Trophoblast cell (in vitro differentiated cells and primary cell): Measurements from ENCODE around the gene CCDC183.
"Not testable (repeated sequence)": the region's sequence is repeated elsewhere in the genome, so short reads cannot be mapped to it uniquely, and the experiment has no call there.

ENCODE experiments used
- DNase-seq, 2 donors: peaks; one replicate each; pipeline ENCODE4 v3.0.0-alpha.2; 2016
- H2AFZ ChIP-seq: 2 replicates; pipeline ENCODE4 v1.6.1; 2013; ENCODE audit warnings: low read length, moderate library complexity, mild to moderate bottlenecking; ENCODE audit not compliant: insufficient read depth, poor library complexity
- H2AK5ac ChIP-seq: 2 replicates; pipeline ENCODE4 v1.6.1; 2013; ENCODE audit warnings: mild to moderate bottlenecking, low read length
- H2BK120ac ChIP-seq: 2 replicates; pipeline ENCODE4 v1.6.1; 2013; ENCODE audit warnings: low read length, mild to moderate bottlenecking, moderate library complexity; ENCODE audit not compliant: insufficient read depth, poor library complexity
- H2BK12ac ChIP-seq: 2 replicates; pipeline ENCODE4 v1.6.1; 2013; ENCODE audit warnings: mild to moderate bottlenecking, low read length, moderate library complexity
- H2BK5ac ChIP-seq: 2 replicates; pipeline ENCODE4 v1.6.1; 2013; ENCODE audit warnings: low read length, low read depth, moderate library complexity, mild to moderate bottlenecking; ENCODE audit not compliant: poor library complexity
- H3K14ac ChIP-seq: 2 replicates; pipeline ENCODE4 v1.6.1; 2013; ENCODE audit warnings: mild to moderate bottlenecking, low read length
- H3K18ac ChIP-seq: 2 replicates; pipeline ENCODE4 v1.6.1; 2013; ENCODE audit warnings: mild to moderate bottlenecking, low read length
- H3K23ac ChIP-seq: 2 replicates; pipeline ENCODE4 v1.6.1; 2013; ENCODE audit warnings: low read length
- H3K27ac ChIP-seq: 2 replicates; pipeline ENCODE4 v1.5.1; 2013; ENCODE audit warnings: low read depth, mild to moderate bottlenecking, inconsistent platforms, low read length, moderate library complexity
- H3K27me3 ChIP-seq: 2 replicates; pipeline ENCODE4 v1.6.1; 2013; ENCODE audit warnings: inconsistent platforms, mild to moderate bottlenecking, low read length, moderate library complexity; ENCODE audit not compliant: insufficient read depth
- H3K36me3 ChIP-seq, 2 experiments: 1 replicate in 1 of 2; 2 replicates in 1 of 2; pipeline ENCODE4 v1.6.1; 2013; ENCODE audit warnings: low read length in 2 of 2, mild to moderate bottlenecking in 2 of 2, moderate library complexity in 1 of 2; ENCODE audit not compliant: insufficient read depth in 2 of 2, control insufficient read depth in 1 of 2
- H3K4ac ChIP-seq: 2 replicates; pipeline ENCODE4 v1.6.1; 2013; ENCODE audit warnings: low read depth, mild to moderate bottlenecking, low read length, moderate library complexity
- H3K4me1 ChIP-seq, 2 experiments: 1 replicate in 1 of 2; 2 replicates in 1 of 2; pipeline ENCODE4 v1.6.1; 2013; ENCODE audit warnings: low read length in 2 of 2, mild to moderate bottlenecking in 2 of 2, moderate library complexity in 1 of 2; ENCODE audit not compliant: insufficient read depth in 2 of 2, control insufficient read depth in 1 of 2
- H3K4me2 ChIP-seq: 2 replicates; pipeline ENCODE4 v1.6.1; 2013; ENCODE audit warnings: inconsistent platforms, mild to moderate bottlenecking, low read length, moderate library complexity
- H3K4me3 ChIP-seq: 2 replicates; pipeline ENCODE4 v1.5.1; 2013; ENCODE audit warnings: mild to moderate bottlenecking, low read depth, low read length, inconsistent platforms
- H3K79me1 ChIP-seq: one replicate; pipeline ENCODE4 v1.6.1; 2013; ENCODE audit warnings: low read length
- H3K79me2 ChIP-seq: 2 replicates; pipeline ENCODE4 v1.6.1; 2013; ENCODE audit warnings: low read length, mild to moderate bottlenecking; ENCODE audit not compliant: control insufficient read depth, insufficient read depth, poor library complexity
- H3K9ac ChIP-seq: 2 replicates; pipeline ENCODE4 v1.6.1; 2013; ENCODE audit warnings: mild to moderate bottlenecking, low read length
- H3K9me3 ChIP-seq: 2 replicates; pipeline ENCODE4 v1.6.1; 2013; ENCODE audit warnings: low read depth, mild to moderate bottlenecking, control low read depth, inconsistent platforms, low read length; ENCODE audit not compliant: insufficient read depth
- H4K12ac ChIP-seq: 2 replicates; pipeline ENCODE4 v1.6.1; 2013; ENCODE audit warnings: low read depth, mild to moderate bottlenecking, low read length, moderate library complexity
- H4K8ac ChIP-seq: 2 replicates; pipeline ENCODE4 v1.6.1; 2013; ENCODE audit warnings: low read depth, mild to moderate bottlenecking, low read length, moderate library complexity
- H4K91ac ChIP-seq: one replicate; pipeline ENCODE4 v1.6.1; 2013; ENCODE audit warnings: low read depth, mild to moderate bottlenecking, low read length, moderate library complexity
- WGBS: extraction: QIAGEN DNeasy Blood & Tissue Kit; methylation state at CpG from one replicate; pipeline ENCODE4 v1.1.7; 2013; ENCODE audit warnings: missing lambda C conversion rate; ENCODE audit not compliant: insufficient read length, insufficient coverage; ENCODE audit errors: extremely low coverage; 5-methylcytosine and 5-hydroxymethylcytosine counted together

Gene CCDC183

DNA sequence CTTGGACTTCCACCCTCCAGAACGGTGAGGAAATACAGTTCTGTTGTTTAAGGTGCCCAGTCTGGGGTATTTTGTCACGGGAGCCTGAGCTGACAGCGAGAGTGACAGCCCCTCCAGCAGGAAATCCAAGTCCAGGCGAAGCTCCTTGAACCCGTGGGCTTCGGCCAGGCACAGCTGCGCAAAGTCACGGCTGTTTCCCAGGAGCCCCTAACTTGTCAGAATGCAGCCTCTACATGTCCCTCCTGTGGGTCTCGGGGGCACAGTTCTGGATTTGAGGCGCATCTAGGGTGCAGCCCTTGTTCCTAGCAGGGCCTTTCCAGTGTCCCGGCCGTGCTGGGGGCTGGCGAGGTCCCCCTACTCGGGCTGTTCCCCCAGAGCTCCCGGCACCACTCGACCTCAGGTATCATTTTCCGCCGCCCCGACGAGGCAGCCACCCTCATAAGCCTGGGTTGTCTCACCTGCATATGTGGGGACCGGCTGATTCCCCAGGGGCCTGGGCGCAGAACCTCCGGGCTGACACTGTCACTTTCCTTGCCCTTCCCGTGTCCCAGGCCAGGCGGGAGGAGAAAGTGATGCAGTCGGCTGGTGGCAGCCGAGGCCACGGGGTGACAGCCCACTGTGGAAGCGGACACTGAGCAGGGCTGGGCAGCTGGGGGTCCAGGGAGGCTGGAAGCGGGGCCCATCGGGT is 42.6 kb upstream of the CCDC183 start:
- no peak overlapping the region for H3K14ac ChIP-seq
- no peak overlapping the region for H4K12ac ChIP-seq
- H4K91ac ChIP-seq, result no peak overlapping the region
- H2BK12ac ChIP-seq, result no peak overlapping the region
- no peak overlapping the region for H3K9ac ChIP-seq
- no peak for DNase-seq
- no peak overlapping the region for H3K18ac ChIP-seq
- no peak overlapping the region for H2BK5ac ChIP-seq
- H2AK5ac ChIP-seq, result no peak overlapping the region
- H3K79me2 ChIP-seq, result no peaks in the 10 kb centered on the region
- no peaks in the 10 kb centered on the region for H3K36me3 ChIP-seq
- peaks cover 11% of the 10 kb centered on the region for H3K9me3 ChIP-seq
- no CpG with 5 or more reads among the region's 31 CpGs for WGBS
- H3K4ac ChIP-seq, result no peak overlapping the region
- H3K27ac ChIP-seq, result no peak overlapping the region
- no peak overlapping the region for H4K8ac ChIP-seq
- no peak overlapping the region for H2AFZ ChIP-seq
- no peak overlapping the region for H3K4me3 ChIP-seq
- no peaks in the 10 kb centered on the region for H3K27me3 ChIP-seq
- H3K4me2 ChIP-seq, result no peak overlapping the region
- no peaks in the 10 kb centered on the region for H3K4me1 ChIP-seq
- H2BK120ac ChIP-seq, result no peak overlapping the region
- no peaks in the 10 kb centered on the region for H3K79me1 ChIP-seq
- H3K23ac ChIP-seq, result no peak overlapping the region

DNA sequence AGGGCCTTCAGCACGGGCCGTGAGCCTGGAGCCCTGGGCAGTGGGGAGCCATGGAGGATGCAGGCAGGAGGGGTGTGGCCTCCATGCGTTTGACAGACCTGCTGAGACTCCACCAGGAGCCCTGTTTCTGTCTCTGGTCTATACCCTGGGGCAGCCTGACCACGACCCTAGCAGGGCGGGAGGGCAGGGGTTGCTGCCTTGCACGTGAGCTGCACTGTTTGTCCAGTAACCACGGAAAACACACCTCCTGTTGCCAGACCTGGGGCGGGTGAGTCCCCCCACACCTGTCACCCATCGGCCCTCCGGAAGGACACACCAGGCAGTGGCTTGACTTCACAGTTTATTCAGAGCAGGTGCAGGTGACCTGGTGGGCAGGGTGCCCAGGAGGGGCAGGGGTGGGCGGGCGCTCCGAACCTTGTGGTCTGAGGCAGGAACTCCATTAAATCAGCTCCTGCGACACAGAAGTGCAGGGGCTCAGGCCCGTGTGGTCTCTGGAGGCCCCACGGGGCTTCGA is 42.0 kb upstream of the CCDC183 start:
- Histone ChIP-seq H3K79me1 (no peaks in the 10 kb centered on the region), H4K91ac (no peak overlapping the region), H3K4ac (no peak overlapping the region), H2AK5ac (no peak overlapping the region), H3K14ac (no peak overlapping the region), H3K79me2 (no peaks in the 10 kb centered on the region), H3K36me3 (no peaks in the 10 kb centered on the region), H2AFZ (no peak overlapping the region), H3K27me3 (no peaks in the 10 kb centered on the region), H3K9ac (no peak overlapping the region), H3K27ac (no peak overlapping the region), H3K4me3 (no peak overlapping the region), H2BK5ac (no peak overlapping the region), H2BK120ac (no peak overlapping the region), H3K9me3 (peaks cover 11% of the 10 kb centered on the region), H3K23ac (no peak overlapping the region), H3K4me2 (no peak overlapping the region), H3K4me1 (no peaks in the 10 kb centered on the region), H4K12ac (no peak overlapping the region), H3K18ac (no peak overlapping the region), H4K8ac (no peak overlapping the region), H2BK12ac (no peak overlapping the region)
- WGBS, result no CpG with 5 or more reads among the region's 17 CpGs
- DNase-seq, result no peak

DNA sequence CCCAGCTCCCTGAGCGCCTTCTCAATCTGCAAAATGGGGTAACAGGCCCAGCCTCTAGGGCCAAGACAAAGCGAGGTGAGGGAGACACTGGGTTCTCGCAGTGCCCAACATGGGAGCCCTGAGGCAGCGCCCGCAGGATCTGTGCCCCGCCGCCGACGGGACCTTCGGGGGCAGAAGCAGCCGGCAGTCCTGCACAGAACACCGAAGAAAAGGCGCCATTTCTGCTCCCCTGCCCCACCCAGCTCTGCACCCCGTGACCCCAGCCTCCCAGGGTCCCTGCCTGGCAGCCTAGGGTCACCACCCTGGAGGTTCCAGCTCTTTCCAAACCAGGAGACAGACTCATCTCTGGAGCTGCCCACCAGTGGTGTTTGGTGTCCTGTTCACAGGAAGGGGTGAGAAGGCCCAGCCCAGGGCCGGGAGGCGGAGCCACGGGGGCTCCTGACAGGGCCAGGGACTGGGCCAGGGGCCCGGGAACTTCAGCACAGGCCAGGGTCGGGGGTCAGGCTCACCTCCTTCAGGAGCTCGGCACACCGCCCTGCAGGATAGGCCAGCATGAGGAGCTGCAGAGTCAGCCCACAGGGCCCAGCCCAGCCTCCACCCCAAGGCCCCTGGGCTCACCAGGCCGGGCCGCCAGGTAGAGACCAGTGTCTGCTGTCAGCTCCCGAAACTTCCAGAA is 41.4 kb upstream of the CCDC183 start:
- no peak overlapping the region for H3K27ac ChIP-seq
- H3K18ac ChIP-seq, result no peak overlapping the region
- no CpG with 5 or more reads among the region's 24 CpGs for WGBS
- H3K4ac ChIP-seq, result no peak overlapping the region
- peaks cover 11% of the 10 kb centered on the region for H3K9me3 ChIP-seq
- no peak overlapping the region for H2AFZ ChIP-seq
- no peak for DNase-seq
- no peaks in the 10 kb centered on the region for H3K27me3 ChIP-seq
- H4K8ac ChIP-seq, result no peak overlapping the region
- no peak overlapping the region for H3K9ac ChIP-seq
- H3K4me2 ChIP-seq, result no peak overlapping the region
- no peak overlapping the region for H4K91ac ChIP-seq
- no peak overlapping the region for H3K14ac ChIP-seq
- H2BK5ac ChIP-seq, result no peak overlapping the region
- H3K79me2 ChIP-seq, result no peaks in the 10 kb centered on the region
- no peak overlapping the region for H2BK12ac ChIP-seq
- no peaks in the 10 kb centered on the region for H3K4me1 ChIP-seq
- no peak overlapping the region for H2AK5ac ChIP-seq
- no peaks in the 10 kb centered on the region for H3K79me1 ChIP-seq
- H3K36me3 ChIP-seq, result no peaks in the 10 kb centered on the region
- H3K23ac ChIP-seq, result no peak overlapping the region
- H2BK120ac ChIP-seq, result no peak overlapping the region
- no peak overlapping the region for H4K12ac ChIP-seq
- H3K4me3 ChIP-seq, result no peak overlapping the region

DNA sequence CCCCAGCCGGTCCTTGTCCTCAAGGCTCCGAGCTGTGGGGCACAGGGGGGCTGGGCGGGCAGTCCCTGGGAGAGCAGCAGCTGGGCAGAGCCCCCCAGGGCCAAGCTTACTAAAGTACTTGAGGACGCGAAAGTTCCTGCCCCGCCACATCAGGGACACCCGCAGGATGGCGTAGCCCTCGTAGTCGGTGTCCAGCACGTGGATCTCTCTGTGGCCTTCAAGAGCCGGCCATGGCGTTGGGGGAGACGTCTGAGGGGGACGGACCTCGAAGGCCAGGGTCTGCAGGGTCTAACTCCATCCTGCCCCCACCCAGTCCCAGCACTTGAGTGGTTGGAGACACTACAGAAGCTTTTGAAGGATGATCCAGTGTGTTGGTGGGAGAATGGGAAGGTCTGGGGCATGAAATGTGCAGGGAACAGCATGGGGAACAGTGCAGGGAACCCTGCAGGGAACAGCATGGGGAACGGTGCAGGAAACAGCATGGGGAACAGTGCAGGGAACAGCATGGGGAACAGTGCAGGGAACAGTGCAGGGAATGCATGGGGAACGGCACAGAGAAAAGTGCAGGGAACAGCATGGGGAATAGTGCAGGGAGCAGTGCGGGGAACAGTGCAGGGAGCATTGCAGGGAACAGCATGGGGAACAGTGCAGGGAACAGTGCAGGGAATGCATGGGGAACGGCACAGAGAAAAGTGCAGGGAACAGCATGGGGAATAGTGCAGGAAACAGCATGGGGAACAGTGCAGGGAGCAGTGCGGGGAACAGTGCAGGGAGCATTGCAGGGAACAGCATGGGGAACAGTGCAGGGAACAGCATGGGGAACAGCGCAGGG is 40.6 kb upstream of the CCDC183 start:
- H3K4me1 ChIP-seq, H3K18ac ChIP-seq, H2AFZ ChIP-seq, H3K36me3 ChIP-seq, H4K8ac ChIP-seq, H3K14ac ChIP-seq, H3K79me1 ChIP-seq, H3K4me2 ChIP-seq, H3K27ac ChIP-seq, H2AK5ac ChIP-seq, H4K12ac ChIP-seq, H3K4ac ChIP-seq, H2BK5ac ChIP-seq, H2BK120ac ChIP-seq, DNase-seq, H3K27me3 ChIP-seq, H3K79me2 ChIP-seq, H4K91ac ChIP-seq, H2BK12ac ChIP-seq, H3K23ac ChIP-seq: not testable (repeated sequence)
- peaks cover 11% of the 10 kb centered on the region for H3K9me3 ChIP-seq
- H3K4me3 ChIP-seq, result peak overlapping the region; percentile 10
- peak overlapping the region; percentile 30 for H3K9ac ChIP-seq
- WGBS, result no CpG with 5 or more reads among the region's 22 CpGs
